Lung (tissue), 13 donors: ENCODE measurements around the gene HOXB1. TPM values are rescaled to one million over a fixed set of nuclear protein-coding genes. Genes with fewer than 3 reads are reported as not detected.
"Not testable (repeated sequence)": the region's sequence is repeated elsewhere in the genome, so short reads cannot be mapped to it uniquely, and the experiment has no call there.

Source experiments
- ATAC-seq: fragments of 200-7000 bp; cut with Tn5 transposase; one replicate; pipeline ENCODE4 v1.9.1; 2020; ENCODE audit warnings: moderate number of reproducible peaks; ENCODE audit not compliant: insufficient read depth, low FRiP score
- DNase-seq, 3 donors: peaks; one replicate each; pipeline ENCODE4 v3.0.0-alpha.2; 2013 to 2017
- H3K27ac ChIP-seq, 2 donors: one replicate each; pipeline ENCODE4 v1.5.1; 2013; ENCODE audit warnings: mild to moderate bottlenecking in 2 of 2, moderate library complexity in 2 of 2, control low read depth in 1 of 2, inconsistent platforms in 1 of 2, low read depth in 1 of 2, low read length in 1 of 2
- H3K27me3 ChIP-seq, 3 donors: one replicate each; pipeline ENCODE4 v1.5.1; 2013; ENCODE audit warnings: low read length in 2 of 3; ENCODE audit not compliant: control insufficient read depth in 3 of 3, insufficient read depth in 3 of 3
- H3K36me3 ChIP-seq, 4 donors: one replicate each; pipeline ENCODE4 v1.5.1; 2013; ENCODE audit warnings: low read length in 4 of 4, mild to moderate bottlenecking in 1 of 4, moderate library complexity in 1 of 4; ENCODE audit not compliant: control insufficient read depth in 4 of 4, insufficient read depth in 4 of 4
- H3K4me1 ChIP-seq, 5 donors: one replicate each; pipeline ENCODE4 v1.5.1; 2013; ENCODE audit warnings: low read length in 5 of 5, mild to moderate bottlenecking in 2 of 5, moderate library complexity in 1 of 5; ENCODE audit not compliant: control insufficient read depth in 5 of 5, insufficient read depth in 5 of 5
- H3K4me3 ChIP-seq: one replicate; pipeline ENCODE4 v1.5.1; 2013; ENCODE audit warnings: mild to moderate bottlenecking, control low read depth, moderate library complexity
- H3K9ac ChIP-seq, 2 donors: one replicate each; pipeline ENCODE4 v1.5.1; 2013; ENCODE audit warnings: low read length in 2 of 2, control low read depth in 1 of 2; ENCODE audit not compliant: insufficient read depth in 1 of 2
- H3K9me3 ChIP-seq, 4 donors: one replicate each; pipeline ENCODE4 v1.5.1; 2013; ENCODE audit warnings: low read length in 3 of 4, mild to moderate bottlenecking in 1 of 4, moderate library complexity in 1 of 4; ENCODE audit not compliant: control insufficient read depth in 4 of 4, insufficient read depth in 3 of 4
- WGBS, 2 donors: extraction: QIAGEN DNeasy Blood & Tissue Kit; methylation state at CpG; one replicate each; pipeline ENCODE4 v1.1.7; 2013; 5-methylcytosine and 5-hydroxymethylcytosine counted together
- polyA plus RNA-seq, 2 donors: library from polyadenylated mRNA; stranded (reverse); fragments of 200-250 nt; gene quantifications; one replicate each; pipeline ENCODE4 v1.2.1, GENCODE V29; 2013
- small RNA-seq: library from RNA; depleted of rRNA; stranded (forward); fragments of <200 nt; gene quantifications from one replicate; pipeline ENCODE3, GENCODE V24; 2014; ENCODE audit warnings: low replicate concordance
- total RNA-seq, 2 donors: library from RNA; depleted of rRNA in 1 of 2; stranded (reverse); fragments of >200 nt in 1 of 2; gene quantifications; one replicate each; pipeline ENCODE4 v1.2.1, GENCODE V29; 2014 to 2021
- TF ChIP-seq, protein P1 (sequence below): IDR thresholded peaks from 2 replicates; pipeline ENCODE4 v1.5.1; 2012; ENCODE audit warnings: mild to moderate bottlenecking; ENCODE audit errors: control extremely low read depth, extremely low read depth
- donor health status: control.
- donor health status: control.
- donor health status: Bipolar disorder and iron deficiency.
- donor health status: healthy.
- donor health status: DM: yes; HTN: yes; CAD: no.

Gene HOXB1
- total and polyA plus RNA-seq, 4 donors = not detected

DNA sequence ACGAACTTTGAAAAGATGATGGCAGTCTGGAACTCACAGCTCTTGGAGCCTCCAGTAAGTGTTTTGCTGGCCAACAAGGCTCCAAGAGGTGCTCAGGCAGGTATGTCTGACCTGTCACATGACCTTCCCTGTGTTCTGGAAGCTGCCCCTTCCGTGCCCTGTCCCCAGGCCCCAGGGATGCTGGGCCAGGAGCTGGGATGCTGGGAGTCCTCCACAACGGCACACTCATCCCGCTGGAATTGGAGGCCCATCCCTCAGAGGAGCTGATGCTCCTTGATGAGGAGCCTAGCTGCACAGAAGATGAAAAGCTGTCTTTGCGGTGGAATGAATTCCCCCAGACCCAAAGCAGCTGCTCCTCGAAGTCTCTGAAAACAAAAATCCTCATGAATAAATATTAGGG lies 47.8 kb downstream of the HOXB1 start:
- no peak for ATAC-seq
- Histone ChIP-seq H3K36me3 (no peaks in the 10 kb centered on the region), H3K4me3 (no peak overlapping the region), H3K9ac (no peak overlapping the region), H3K27me3 (peaks cover 0 to 11% (median 0%) of the 10 kb centered on the region in 3 donors), H3K27ac (no peak overlapping the region), H3K9me3 (no peaks in the 10 kb centered on the region), H3K4me1 (peaks cover 0 to 9% (median 2%) of the 10 kb centered on the region in 5 donors)
- 69 to 77% methylated on average over 6 of the region's 6 CpGs for WGBS, 2 donors
- TF ChIP-seq, protein P1, sequence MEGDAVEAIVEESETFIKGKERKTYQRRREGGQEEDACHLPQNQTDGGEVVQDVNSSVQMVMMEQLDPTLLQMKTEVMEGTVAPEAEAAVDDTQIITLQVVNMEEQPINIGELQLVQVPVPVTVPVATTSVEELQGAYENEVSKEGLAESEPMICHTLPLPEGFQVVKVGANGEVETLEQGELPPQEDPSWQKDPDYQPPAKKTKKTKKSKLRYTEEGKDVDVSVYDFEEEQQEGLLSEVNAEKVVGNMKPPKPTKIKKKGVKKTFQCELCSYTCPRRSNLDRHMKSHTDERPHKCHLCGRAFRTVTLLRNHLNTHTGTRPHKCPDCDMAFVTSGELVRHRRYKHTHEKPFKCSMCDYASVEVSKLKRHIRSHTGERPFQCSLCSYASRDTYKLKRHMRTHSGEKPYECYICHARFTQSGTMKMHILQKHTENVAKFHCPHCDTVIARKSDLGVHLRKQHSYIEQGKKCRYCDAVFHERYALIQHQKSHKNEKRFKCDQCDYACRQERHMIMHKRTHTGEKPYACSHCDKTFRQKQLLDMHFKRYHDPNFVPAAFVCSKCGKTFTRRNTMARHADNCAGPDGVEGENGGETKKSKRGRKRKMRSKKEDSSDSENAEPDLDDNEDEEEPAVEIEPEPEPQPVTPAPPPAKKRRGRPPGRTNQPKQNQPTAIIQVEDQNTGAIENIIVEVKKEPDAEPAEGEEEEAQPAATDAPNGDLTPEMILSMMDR = no peak
- no peak for DNase-seq

DNA sequence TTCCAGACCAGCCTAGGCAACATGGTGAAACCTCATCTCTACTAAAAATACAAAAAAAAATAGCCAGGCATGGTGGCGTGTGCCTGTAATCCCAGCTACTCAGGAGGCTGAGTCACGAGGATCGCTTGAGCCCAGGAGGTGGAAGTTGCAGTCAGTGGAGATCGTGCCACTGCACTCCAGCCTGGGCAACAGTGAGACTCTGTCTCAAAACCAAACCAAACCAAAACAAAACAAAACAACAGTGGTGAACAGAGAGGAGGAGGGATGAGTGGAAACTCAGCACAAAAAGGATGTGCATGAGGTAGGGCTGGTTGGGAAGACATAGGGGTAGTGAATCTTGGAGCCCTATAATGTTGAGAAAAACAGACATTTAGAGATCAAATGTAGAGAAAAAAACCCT lies 48.5 kb downstream of the HOXB1 start:
- H3K4me1 ChIP-seq, H3K36me3 ChIP-seq, H3K9me3 ChIP-seq, ATAC-seq, H3K9ac ChIP-seq, DNase-seq, H3K27ac ChIP-seq, H3K4me3 ChIP-seq: not testable (repeated sequence)
- WGBS, 2 donors = 85 to 91% methylated on average over 4 of the region's 4 CpGs
- H3K27me3 ChIP-seq = peaks cover 0 to 11% (median 0%) of the 10 kb centered on the region in 3 donors

DNA sequence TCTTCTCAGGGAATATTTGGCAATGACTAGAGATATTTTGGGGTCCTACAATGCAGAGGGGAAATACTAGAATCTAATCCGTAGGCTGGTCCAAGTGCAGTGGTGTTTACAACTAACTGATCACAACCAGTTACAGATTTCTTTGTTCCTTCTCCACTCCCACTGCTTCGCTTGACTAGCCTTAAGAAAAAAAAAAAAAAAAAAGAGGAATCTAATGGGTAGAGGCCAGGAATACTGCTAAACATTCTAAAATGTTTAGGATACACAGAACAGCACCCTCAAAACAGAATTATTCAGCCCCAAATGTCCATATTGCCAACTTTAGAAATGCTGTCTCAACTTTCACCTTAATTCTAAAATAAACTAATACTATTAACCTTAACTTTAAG lies 51.8 kb downstream of the HOXB1 start:
- Histone ChIP-seq H3K27me3 (peaks cover 0 to 11% (median 0%) of the 10 kb centered on the region in 3 donors), H3K36me3 (no peaks in the 10 kb centered on the region), H3K27ac (no peak overlapping the region), H3K4me3 (no peak overlapping the region), H3K4me1 (peaks cover 0 to 7% (median 2%) of the 10 kb centered on the region in 5 donors), H3K9me3 (no peaks in the 10 kb centered on the region), H3K9ac (no peak overlapping the region)
- ATAC-seq (no peak), DNase-seq (no peak)
- WGBS, 2 donors = 66 to 70% methylated on average over 2 of the region's 2 CpGs
- TF ChIP-seq, protein P1 = no peak

Small RNAs within 50 kb of the gene (small RNA-seq; reads per million reads assigned to genes)
- gene RF00019 = not detected

Other genes with a start within 250 kb of the HOXB1 start
- 1 to 10 TPM; 1.4 to 3.3 TPM for gene SKAP1, start 100.8 kb downstream of the HOXB1 start, total RNA-seq
- gene SKAP1, start 100.8 kb downstream of the HOXB1 start, polyA plus RNA-seq = 1 to 10 TPM; 1.8 to 4.9 TPM
- 10 to 100 TPM in 1 of 2 donors, 1 to 10 TPM in 1; 6.7 to 13.9 TPM for gene HOXB2, start 14.1 kb upstream of the HOXB1 start, total RNA-seq
- 1 to 10 TPM; 4.1 to 7.8 TPM for gene HOXB2, start 14.1 kb upstream of the HOXB1 start, polyA plus RNA-seq
- gene HOXB4, start 47.3 kb upstream of the HOXB1 start, total RNA-seq = 1 to 10 TPM; 3.5 to 6.7 TPM
- 1 to 10 TPM; 1.4 to 1.7 TPM for gene HOXB4, start 47.3 kb upstream of the HOXB1 start, polyA plus RNA-seq
- gene HOXB3, start 59.2 kb upstream of the HOXB1 start, total RNA-seq = 10 to 100 TPM in 1 of 2 donors, 1 to 10 TPM in 1; 8.6 to 21.1 TPM
- 1 to 10 TPM; 1.9 to 4.9 TPM for gene HOXB3, start 59.2 kb upstream of the HOXB1 start, polyA plus RNA-seq
- 1 to 10 TPM; 2.6 to 2.9 TPM for gene HOXB5, start 62.8 kb upstream of the HOXB1 start, total RNA-seq
- 1 to 10 TPM; 1.8 TPM for gene HOXB5, start 62.8 kb upstream of the HOXB1 start, polyA plus RNA-seq
- 1 to 10 TPM; 6.1 to 7.5 TPM for gene HOXB6, start 74.0 kb upstream of the HOXB1 start, total RNA-seq
- gene HOXB6, start 74.0 kb upstream of the HOXB1 start, polyA plus RNA-seq = 1 to 10 TPM; 5.3 to 5.4 TPM
- 1 to 10 TPM in 1 of 2 donors, under 1 TPM in 1; 0.43 to 3.3 TPM for gene HOXB7, start 80.0 kb upstream of the HOXB1 start, total RNA-seq
- gene HOXB7, start 80.0 kb upstream of the HOXB1 start, polyA plus RNA-seq = 1 to 10 TPM; 1.2 to 3.3 TPM
- gene HOXB8, start 84.3 kb upstream of the HOXB1 start, total RNA-seq = under 1 TPM in 1 of 2 donors, not detected in 1; 0.31 TPM
- gene HOXB8, start 84.3 kb upstream of the HOXB1 start, polyA plus RNA-seq = under 1 TPM; 0.08 to 0.10 TPM
- under 1 TPM in 1 of 2 donors, not detected in 1; 0.18 TPM for gene HOXB9, start 95.3 kb upstream of the HOXB1 start, total RNA-seq
- not detected for gene HOXB9, start 95.3 kb upstream of the HOXB1 start, polyA plus RNA-seq
- not detected for gene PRAC1, start 191.5 kb upstream of the HOXB1 start, total RNA-seq
- not detected for gene PRAC1, start 191.5 kb upstream of the HOXB1 start, polyA plus RNA-seq
- not detected for gene PRAC2, start 192.2 kb upstream of the HOXB1 start, total RNA-seq
- not detected for gene PRAC2, start 192.2 kb upstream of the HOXB1 start, polyA plus RNA-seq
- not detected for gene HOXB13, start 197.7 kb upstream of the HOXB1 start, total RNA-seq
- not detected for gene HOXB13, start 197.7 kb upstream of the HOXB1 start, polyA plus RNA-seq